HG02870 (cell line): ENCODE data around the gene CHRNA7.
"Not testable (repeated sequence)": the region's sequence is repeated elsewhere in the genome, so short reads cannot be mapped to it uniquely, and the experiment has no call there.

Source experiments
- ATAC-seq: cut with Tn5 transposase; IDR thresholded peaks from one replicate; pipeline ENCODE4 v1.9.1; 2021; ENCODE audit warnings: mild to moderate bottlenecking, moderate library complexity; ENCODE audit not compliant: unreplicated experiment

CHRNA7 gene

DNA sequence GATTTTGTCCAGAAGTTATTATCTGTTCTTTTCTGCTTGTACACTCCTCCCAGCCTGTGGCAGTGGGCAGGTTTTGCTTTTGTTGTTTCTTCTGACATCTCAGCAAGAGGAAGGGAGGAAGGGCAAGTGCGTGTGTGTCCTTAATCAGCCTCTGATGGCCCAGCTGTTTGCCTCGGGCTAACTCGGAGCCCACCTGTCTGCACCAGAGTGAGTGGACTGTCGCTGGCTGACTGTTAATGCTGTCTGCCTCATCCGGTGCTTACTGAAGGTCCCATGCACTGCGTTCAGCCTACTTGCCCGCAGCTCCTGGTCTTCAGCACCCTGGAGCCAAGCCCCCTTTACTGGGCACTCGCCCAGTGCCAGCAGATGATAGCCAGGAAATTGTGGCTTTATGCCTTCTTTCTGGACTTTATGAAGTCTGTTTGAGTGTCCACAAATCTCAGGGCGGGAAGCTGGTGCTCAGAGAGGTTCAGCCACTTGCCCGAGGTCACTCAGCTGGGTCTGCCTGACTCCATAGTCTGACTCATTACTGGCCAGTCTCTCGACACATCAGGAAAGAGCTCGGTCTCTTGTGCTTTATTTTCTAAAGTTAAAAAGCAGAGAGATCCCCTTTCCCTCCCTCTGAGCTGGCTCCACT, 89.5 kb downstream of the CHRNA7 start:
- ATAC-seq = no peak

DNA sequence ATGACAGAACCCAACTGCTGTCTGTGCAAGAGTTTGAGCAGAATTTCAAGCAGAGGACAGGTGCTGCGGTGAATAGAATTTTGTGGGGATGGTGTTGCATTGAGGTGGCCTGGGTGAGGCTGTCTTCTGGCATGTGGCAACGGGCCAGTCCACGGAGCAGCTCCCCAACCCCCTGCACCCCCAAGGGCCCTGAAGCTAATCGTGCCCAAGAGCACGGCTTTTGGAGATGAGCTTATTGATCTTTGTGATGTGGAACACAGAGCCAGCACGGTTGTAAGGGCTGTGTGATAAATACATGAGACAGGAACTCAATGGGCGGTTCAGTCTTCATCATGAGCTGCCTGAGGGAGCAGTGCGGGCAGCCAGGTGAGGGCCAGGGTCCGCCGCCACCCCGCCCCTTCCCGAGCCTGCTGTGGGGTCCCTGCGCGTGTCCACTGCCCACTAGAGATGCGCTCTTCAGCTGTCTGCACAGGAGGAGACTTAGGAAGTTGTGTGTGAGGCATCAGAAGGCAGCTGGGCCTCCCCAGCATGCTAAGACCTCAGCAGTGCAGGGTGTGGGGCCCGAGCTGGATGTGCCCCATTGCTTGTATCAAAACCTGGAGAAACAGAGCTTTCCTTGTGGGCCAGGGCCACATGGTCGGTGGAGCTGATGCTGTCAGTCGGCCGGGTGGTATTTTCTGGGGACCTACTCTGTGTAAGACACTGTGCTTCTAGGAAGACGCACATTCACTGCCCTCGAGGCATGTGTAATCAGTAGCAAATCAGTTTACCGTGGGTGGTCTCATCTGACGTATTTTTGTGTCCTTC, 90.5 kb downstream of the CHRNA7 start:
- ATAC-seq = no peak

DNA sequence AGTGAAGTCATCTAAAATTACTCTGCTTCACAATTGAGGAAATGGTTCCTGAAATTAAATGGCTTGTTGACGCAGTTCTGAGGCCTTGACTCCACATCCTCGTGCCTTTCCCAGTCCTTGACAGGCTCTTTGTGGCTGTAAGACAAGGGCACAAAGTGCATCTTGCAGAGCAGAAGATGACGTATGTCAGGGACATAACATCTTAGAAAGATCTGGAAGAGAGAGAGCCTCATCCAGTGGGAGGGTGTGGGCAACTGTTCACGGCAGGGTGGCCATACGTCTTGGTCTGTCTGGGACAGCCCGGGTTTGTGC, 91.0 kb downstream of the CHRNA7 start:
- ATAC-seq = no peak

DNA sequence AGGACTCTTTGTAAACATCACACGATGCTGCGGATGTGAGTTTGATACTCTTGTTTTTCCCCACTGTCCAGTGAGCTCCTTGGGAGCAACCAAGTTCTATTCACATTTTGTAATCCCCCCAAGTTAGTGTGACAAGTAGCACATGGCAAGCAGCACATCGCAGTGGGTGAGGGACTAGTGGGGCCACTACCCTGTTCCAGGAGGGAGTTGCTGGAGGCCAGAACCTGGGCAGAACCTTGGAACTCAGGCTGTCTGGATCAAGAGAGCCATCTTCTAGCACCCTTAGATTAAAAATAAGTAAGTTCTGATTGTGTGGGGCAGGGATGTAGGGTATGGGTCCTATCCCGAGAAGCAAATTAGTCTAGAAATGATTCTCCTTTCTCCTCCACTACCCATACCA, 91.7 kb downstream of the CHRNA7 start:
- ATAC-seq = no peak

DNA sequence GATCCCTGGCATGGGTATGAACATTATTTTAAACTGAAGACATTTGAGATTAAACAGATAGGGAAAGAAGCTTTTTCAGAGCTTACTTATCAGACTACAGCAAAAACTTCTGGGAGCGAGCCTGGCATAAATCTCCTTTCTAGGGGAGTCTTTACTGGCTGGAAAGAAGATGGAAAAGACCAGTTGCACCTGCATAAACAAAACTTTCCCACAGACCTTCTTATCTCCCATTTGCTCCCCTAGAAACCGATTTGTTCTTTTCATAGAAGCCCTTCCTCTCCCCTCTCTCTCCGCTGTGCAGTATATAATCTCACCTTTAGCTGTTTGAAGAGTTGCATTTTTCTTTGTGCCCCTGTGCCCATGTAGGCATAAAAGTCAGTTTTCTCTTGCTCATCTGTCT, 93.2 kb downstream of the CHRNA7 start:
- ATAC-seq = no peak

DNA sequence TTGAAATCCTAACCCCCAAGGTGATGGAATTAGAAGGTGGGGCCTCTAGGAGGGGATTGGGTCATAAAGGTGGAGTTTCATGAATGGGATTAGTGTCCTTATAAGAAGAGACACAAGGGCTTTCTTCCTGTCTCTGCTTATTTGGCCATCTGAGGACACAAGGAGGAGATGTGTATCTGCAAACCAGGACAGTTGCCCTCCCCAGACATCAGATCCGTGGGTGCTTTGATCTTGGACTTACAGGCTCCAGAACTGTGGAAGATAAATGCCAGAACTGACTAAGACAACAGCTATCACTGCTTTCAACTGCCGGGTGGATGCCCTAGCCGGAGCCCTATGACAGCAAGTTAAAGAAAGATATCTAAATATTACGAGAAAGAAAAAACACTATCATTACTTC, 94.4 kb downstream of the CHRNA7 start:
- no peak for ATAC-seq

DNA sequence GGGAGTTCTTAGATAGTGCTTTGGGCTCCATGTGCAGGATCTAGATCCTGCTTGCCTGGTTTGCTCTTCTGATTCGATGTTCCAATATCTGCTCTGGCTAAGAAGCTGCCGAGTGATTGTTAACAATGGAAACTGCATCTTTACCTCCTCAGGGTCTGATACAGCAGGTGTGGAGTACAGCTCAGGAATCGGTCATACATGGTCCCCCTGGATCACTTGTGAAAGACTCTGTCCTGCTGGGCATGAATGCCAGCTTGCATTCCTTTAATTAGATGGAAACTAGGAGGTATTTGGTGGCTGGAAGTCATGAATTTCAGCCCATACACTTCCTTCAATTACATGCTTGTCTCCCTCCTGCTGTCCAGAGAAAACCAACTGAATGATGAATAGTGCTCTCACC, 95.3 kb downstream of the CHRNA7 start:
- ATAC-seq = no peak

DNA sequence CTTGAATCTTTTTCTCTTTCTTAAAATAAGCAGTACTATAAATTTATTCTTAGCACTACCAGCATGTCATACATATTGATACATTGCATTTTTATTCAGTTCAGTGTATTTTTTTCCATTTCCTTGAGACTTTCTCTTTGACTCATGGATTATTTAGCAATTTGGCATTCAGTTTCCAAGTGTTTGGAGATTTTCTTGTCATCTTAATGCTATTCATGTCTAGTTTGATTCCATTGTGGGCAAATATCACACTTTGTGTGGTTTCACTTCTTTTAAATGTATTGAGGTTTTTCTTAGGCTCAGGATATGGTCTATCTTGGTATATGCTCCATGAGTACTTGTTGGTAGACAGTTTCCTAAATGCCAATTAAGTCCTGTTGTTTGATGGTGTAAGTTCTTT, 99.5 kb downstream of the CHRNA7 start:
- ATAC-seq = no peak

DNA sequence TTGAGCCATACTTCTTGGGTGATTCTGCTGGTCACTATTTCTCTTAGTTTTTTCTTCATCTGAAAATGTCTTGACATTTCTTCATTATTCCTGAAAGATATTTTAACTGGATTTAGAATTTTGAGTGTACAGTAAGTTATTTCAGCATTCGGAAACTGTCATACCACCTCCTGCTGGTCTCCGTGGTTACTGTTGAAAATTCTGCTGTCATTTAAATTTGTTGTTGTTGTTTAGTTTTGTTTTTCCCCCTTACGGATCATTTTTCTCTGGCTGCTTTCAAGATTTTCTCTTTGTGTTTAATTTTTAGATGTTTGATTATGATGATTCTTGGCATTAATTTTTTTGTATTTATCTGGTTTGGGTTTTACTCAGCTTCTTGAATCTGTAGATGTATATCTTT, 100.5 kb downstream of the CHRNA7 start:
- ATAC-seq = no peak

DNA sequence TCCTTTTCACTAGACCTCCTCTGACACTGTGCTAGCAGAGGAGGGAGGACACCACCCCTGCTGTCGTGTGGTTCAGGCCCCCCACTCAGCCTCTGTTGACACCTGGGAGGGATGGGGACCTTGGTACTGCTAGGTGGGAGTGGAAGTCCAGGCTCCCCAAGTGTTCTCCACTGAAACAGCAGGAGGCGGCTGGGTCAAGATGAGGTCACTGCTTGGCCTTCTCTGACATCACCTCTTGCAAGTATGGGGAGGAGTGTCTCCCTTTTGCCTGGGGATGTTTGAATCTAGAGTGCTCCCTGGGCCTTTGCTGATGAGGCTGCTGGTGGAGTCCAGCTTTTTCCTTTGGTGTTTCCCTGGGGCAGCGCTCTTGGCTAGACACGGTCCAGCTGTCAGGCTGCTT, 101.5 kb downstream of the CHRNA7 start:
- no peak for ATAC-seq

DNA sequence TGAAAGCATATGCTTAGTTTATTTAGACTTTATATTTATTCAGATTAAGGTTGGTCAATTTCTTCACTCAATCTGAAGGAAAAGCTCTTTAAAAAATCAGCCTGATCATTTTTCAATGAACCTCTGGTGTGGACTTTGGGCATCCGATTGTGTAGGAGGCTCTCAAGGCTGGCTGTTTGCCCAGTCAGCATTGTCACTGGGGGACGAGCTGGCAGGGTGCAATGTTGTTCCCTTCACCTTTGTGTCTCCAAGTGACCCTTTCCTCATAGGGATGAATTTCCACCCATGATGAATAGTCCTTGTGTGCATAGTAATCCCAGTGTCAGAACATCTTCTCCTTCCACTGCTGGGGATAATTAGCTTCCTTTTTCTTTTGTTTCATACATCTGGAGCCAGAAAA, 102.5 kb downstream of the CHRNA7 start:
- ATAC-seq = no peak

DNA sequence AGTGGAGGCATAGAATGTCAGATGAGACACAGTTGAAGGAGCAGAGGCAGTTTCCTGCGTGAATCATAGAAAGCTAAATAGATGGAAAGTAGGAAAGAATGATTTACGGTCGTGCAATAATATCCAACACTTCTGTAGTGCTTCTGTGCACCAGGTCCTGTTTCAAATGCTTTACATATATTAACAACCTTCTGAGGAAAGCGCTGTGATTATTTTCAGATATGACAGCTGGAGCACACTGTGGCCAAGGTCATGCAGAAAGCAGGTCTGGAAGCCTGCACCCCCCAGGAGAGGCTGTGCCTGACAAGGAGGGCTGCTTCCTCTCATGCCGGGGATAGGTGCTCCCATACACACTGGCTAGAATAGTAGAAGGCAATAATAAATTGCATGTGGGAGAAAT, 104.5 kb downstream of the CHRNA7 start:
- no peak for ATAC-seq

DNA sequence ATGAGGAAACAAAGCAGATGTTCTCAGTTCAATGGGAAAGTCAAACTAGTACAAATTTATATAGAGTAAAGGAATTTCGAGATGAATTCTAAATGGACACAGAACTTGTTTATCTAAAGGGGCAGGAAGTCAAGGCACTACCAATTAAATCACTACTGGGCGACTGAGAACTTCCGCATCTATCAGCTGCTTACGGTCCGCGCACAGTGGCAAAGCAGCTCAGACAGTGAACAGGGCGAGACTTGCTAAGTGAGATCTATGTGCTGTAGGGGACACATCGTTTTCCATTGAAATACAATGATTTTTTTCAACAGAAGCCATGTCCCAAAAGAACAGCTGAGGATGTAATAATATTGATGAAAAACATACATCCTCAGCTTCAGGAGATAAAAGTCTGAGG, 105.0 kb downstream of the CHRNA7 start:
- no peak for ATAC-seq

DNA sequence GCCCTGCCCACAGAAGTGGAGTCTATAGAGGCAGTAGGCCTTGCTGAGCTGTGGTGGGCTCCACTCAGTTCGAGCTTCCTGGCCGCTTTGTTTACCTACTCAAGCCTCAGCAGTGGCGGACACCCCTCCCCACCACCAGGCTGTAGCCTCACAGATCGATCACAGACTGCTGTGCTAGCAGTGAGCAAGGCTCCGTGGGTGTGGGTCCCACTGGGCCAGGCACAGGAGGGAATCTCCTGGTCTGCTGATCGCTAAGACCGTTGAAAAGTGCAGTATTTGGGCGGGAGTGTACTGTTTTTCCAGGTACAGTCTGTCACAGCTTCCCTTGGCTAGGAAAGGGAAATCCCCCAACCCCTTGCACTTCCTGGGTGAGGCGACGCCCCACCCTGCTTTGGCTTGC, 115.2 kb downstream of the CHRNA7 start:
- ATAC-seq = not testable (repeated sequence)

DNA sequence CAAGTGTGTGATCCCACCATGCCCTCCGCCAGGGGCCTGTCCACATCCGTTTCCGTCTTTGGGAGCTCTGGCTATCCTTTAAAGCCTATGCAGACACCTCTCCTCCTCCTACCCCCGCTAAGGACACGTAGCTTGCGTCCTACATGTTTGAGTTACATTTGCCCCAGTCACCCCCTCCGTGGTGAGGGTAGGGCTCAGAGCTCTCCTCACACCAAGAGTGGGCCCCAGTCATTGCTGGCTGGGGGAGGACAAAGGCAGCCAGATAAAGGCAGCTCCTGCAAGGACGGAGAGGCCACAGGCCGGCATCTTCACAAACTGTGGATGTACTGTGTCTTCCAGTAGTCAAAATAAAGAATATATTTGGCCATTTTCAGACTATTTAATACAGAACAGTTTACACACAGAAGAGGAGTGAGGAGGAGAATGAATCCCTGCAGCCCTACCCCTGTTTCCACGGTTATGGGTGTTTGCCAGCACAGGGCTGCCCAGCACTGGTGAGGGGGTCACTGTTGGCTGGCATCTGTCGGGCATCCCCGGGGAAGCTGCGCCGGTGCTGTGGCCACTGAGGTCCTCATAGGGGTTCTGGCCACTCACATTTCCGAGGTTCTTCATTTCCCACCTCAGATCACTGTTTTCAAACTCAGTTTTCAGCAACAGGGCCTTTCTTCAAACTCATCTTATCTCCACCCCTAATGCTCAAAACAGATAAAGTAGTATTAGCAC, 118.7 kb downstream of the CHRNA7 start:
- no peak for ATAC-seq

DNA sequence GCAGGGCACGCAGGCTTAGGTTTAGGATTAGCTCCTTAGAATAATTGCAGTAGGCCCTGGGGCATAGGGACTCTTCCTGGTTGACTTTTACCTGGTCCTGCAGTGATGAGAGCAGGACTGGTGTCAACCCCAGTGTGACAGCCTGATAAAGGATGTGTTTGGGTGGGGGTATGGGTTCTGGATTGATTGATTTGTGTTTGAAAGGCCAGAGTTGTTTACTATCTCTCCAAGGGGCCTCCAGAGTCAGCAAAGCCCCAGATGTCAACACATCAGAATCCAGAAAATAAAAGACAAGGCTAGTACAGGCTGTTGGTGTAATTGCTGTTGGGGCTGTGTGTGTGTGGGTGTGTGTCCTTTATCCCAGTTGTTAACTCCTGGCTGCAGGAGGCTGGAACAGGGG, 122.3 kb downstream of the CHRNA7 start:
- ATAC-seq = no peak

DNA sequence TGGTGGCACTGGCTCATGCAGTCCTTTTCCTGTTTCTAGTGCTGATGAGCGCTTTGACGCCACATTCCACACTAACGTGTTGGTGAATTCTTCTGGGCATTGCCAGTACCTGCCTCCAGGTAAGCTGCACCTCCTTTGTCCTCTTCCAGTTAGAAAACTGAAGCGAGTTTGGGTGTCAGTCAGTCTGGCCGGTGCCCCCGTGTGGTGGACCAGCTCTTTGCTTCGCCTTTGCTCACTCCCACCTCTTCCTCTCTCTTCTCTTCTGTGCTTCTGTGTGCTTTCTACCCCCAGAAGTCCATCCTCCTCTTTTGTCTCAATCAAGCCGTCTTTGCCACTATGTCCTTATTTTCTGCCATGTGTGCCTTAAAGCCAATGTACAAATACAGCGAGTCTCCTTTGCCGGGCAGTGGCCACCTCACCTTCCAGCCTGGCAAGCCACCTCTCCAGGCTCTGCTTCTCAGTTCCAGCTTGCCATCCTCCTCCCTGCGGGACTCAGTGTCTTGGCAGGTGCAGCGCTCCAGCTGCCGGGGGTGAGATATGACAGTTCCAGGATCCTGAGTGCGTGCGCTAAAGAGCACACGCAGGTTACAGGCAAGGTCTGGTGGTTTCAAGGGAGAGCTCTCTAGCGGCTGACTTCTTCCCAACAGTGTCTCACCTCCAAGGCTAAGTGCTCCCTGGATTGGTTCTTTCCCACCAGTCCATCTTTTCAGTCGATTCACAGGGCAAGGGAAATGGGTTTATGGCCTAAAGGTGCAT, 123.7 kb downstream of the CHRNA7 start:
- not testable (repeated sequence) for ATAC-seq

DNA sequence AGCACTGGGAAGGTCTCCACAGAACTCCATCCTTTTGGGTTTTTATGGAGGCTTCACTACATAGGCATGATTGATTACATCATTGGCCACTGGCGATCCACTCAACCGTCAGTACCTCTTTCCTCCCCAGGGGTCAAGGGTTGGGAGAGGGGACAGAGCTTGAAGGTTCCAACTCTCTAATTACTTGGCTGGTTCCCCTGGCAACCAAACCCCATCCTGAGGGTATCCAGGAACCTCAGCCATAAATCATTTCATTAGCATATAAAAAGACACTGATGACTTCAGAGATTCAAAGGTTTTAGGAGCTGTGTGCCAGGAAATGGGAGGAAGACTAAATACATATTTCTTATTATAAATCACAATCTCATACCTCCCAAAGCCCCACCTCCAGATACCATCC, 131.8 kb downstream of the CHRNA7 start:
- ATAC-seq = not testable (repeated sequence)

DNA sequence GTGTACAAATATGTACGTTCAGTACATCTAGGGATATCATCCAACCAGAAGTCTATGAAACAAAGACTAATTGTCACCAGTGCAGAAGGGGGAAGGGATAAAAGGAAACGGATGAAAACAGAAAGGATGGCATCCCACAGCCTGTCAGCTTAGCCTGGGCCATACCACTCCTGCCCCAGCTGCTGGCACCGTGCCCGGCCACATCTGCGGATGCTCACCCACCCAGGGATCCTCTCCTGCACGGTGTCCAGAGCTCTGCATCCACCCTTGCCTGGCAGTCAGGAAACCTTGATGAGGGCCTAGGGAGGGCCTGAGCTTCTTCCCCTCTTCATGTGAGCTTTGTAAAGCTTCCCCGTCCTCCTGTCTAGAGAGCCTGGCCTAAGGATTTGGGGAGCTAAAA, 133.8 kb downstream of the CHRNA7 start:
- not testable (repeated sequence) for ATAC-seq

DNA sequence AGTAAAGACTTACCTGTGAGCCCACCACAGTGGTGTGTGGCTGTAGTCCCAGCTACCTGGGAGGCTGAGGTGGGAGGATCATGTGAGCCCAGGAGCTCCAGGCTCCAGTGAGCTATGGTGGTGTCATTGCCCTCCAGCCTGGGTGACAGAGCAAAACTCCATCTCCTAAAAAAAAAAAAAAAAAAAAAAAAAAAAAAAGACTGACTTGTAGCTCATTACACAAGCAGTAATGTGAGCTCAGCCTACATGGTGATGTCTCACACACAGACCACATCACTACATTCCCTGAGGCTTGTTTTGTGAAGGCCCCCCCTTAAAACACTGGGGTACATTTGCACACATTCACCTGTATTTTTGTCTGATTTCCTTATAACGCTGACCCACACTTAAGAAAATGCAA, 134.4 kb downstream of the CHRNA7 start:
- not testable (repeated sequence) for ATAC-seq

DNA sequence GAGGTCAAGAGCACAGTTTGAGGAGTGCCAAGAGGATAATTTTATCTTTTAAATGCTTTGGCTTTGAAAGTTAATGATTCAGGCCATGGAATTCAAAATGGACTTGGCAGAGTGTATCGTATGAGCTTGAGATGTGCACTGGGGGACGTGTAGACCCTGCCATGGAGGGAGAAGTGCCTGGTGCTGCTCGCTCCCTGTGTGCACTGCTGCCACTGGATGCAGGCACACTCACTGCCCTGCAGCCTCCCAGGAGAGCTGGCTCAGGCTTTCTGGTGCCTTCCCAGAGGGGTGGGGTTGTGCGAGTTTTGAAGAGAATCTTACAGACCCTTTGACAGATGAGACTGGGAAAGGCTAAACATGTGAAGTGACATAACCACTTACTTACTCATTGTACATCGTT, 135.5 kb downstream of the CHRNA7 start:
- ATAC-seq = not testable (repeated sequence)
